ENCODE measurements around the gene CNMD. TPM values are rescaled to one million over a fixed set of nuclear protein-coding genes. Genes with fewer than 3 reads are reported as not detected.

Gene CNMD
- total and polyA plus RNA-seq, 2 of the 4 experiments (the other 2 are of a cell fraction), result not detected

DNA sequence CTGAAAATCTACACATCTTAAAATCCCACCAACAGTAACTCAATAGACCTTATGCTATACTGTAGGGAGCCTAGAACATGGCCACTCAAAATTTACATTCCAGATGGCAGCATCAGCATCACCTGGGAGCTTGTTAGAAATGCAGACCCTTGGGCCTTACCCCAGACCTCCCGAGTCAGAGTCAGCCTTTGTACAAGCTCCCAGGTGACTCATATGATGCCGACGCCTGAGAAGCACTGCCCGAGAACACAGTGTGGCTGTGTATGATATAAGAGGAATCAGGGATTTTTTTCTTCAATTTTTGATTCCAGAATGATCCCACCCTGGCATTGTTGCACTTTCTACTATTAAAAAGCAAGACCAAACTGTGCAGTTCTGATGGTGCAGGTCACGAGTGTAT is 35.9 kb upstream of the CNMD start:
- no peaks in the 10 kb centered on the region for H3K79me1 ChIP-seq (ENCODE audit: low read depth in 1 of 2, low read length in 2 of 2)
- TF ChIP-seq MAFK (IDR thresholded peaks at IDR 0.05; ENCODE audit: low read depth, low read length), result no peak
- no peak for TF ChIP-seq RCOR1 (IDR thresholded peaks at IDR 0.05; ENCODE audit: insufficient replicate concordance, low read length)
- TF ChIP-seq USF2 (IDR thresholded peaks at IDR 0.05; ENCODE audit: low read depth, low read length), result no peak
- no peak for TF ChIP-seq RFX5 (IDR thresholded peaks at IDR 0.05; ENCODE audit: low read depth, low read length)
- TF ChIP-seq SMC3 (IDR thresholded peaks at IDR 0.05; ENCODE audit: low read depth, low read length), result no peak
- TF ChIP-seq FOS (IDR thresholded peaks at IDR 0.05; ENCODE audit: low read depth, low read length), result no peak
- TF ChIP-seq CHD1 (IDR thresholded peaks at IDR 0.05; ENCODE audit: low read depth, low read length), result no peak
- TF ChIP-seq, protein P1, sequence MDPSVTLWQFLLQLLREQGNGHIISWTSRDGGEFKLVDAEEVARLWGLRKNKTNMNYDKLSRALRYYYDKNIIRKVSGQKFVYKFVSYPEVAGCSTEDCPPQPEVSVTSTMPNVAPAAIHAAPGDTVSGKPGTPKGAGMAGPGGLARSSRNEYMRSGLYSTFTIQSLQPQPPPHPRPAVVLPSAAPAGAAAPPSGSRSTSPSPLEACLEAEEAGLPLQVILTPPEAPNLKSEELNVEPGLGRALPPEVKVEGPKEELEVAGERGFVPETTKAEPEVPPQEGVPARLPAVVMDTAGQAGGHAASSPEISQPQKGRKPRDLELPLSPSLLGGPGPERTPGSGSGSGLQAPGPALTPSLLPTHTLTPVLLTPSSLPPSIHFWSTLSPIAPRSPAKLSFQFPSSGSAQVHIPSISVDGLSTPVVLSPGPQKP (IDR thresholded peaks at IDR 0.05; ENCODE audit: borderline replicate concordance, low read depth, low read length), result no peak
- no peak for TF ChIP-seq MAZ (IDR thresholded peaks at IDR 0.05; ENCODE audit: borderline replicate concordance, low read depth, low read length)
- TF ChIP-seq NFE2L2 (IDR thresholded peaks at IDR 0.05; ENCODE audit: low read depth, low read length), result no peak
- no peak for TF ChIP-seq RAD21 (IDR thresholded peaks at IDR 0.05; ENCODE audit: low read length)
- no peak for TF ChIP-seq CTCF (conservative IDR thresholded peaks at IDR 0.05; ENCODE audit: low read depth, low read length)
- TF ChIP-seq POLR2A (IDR thresholded peaks at IDR 0.05; ENCODE audit: low read depth, low read length), result no peak
- no peak for TF ChIP-seq MXI1 (IDR thresholded peaks at IDR 0.05; ENCODE audit: borderline replicate concordance, low read depth, low read length)
- TF ChIP-seq BHLHE40 (IDR thresholded peaks at IDR 0.05; ENCODE audit: low read depth, low read length), result no peak
- no peak for TF ChIP-seq CEBPB (IDR thresholded peaks at IDR 0.05; ENCODE audit: low read depth, low read length)
- no peaks in the 10 kb centered on the region for H4K20me1 ChIP-seq (ENCODE audit: insufficient read depth, low read length)
- BruUV-seq (replicated peaks), result no TSS peak
- no peaks in the 10 kb centered on the region for H3K27me3 ChIP-seq (ENCODE audit: control insufficient read depth, insufficient read depth, low read length)
- WGBS, 2 experiments (ENCODE audit: extremely low coverage in 2 of 2, insufficient read length in 1 of 2), result no CpG with 5 or more reads among the region's 5 CpGs
- no peak overlapping the region for H3K27ac ChIP-seq (ENCODE audit: insufficient read depth, low read length)
- in situ Hi-C loops (cut with MboI; ENCODE audit: low sequenced_read_pairs), result no loop called here
- dilution Hi-C loops (cut with HindIII; ENCODE audit: low sequenced_read_pairs, unreplicated experiment), result no loop called here
- CTCF ChIA-PET, result no interaction called here
- H2BK15ac ChIP-seq (ENCODE audit: low read depth, low read length), result no peak overlapping the region
- no peak overlapping the region for H3K23ac ChIP-seq (ENCODE audit: low read depth, low read length)
- no peak overlapping the region for H4K5ac ChIP-seq (ENCODE audit: low read depth, low read length)
- H2AK5ac ChIP-seq (ENCODE audit: low read depth, low read length), result no peak overlapping the region
- intact Hi-C loops (cut with micrococcal nuclease), result no loop called here
- no peak overlapping the region for H3K9ac ChIP-seq (ENCODE audit: low read depth, low read length)
- H3K4me1 ChIP-seq (ENCODE audit: control insufficient read depth, insufficient read depth, low read length), result no peaks in the 10 kb centered on the region
- H3K36me3 ChIP-seq (ENCODE audit: control insufficient read depth, insufficient read depth, low read length), result no peaks in the 10 kb centered on the region
- no peak overlapping the region for H3K4me2 ChIP-seq (ENCODE audit: low read depth, low read length)
- H2BK5ac ChIP-seq (ENCODE audit: low read depth, low read length, poor library complexity, severe bottlenecking), result no peak overlapping the region
- H2AFZ ChIP-seq (replicated peaks; ENCODE audit: low read length, poor library complexity), result no peak overlapping the region
- no peak overlapping the region for H3K4me3 ChIP-seq (ENCODE audit: insufficient read depth, low read depth, low read length)
- H3K4ac ChIP-seq (ENCODE audit: low read depth, low read length), result no peak overlapping the region
- H2AK9ac ChIP-seq (replicated peaks; ENCODE audit: low read depth, low read length, poor library complexity), result no peak overlapping the region
- H3K9me1 ChIP-seq (ENCODE audit: insufficient read depth, low read length), result no peaks in the 10 kb centered on the region
- ATAC-seq (ENCODE audit: low read depth) (no peak), DNase-seq (no peak)
- POLR2A ChIA-PET (ENCODE audit: unreplicated experiment), result no interaction called here
- H3K56ac ChIP-seq (ENCODE audit: extremely low read depth, insufficient read depth, low read length), result no peak overlapping the region
- H3K18ac ChIP-seq (ENCODE audit: low read depth, low read length), result no peak overlapping the region
- H4K8ac ChIP-seq (ENCODE audit: low read depth in 2 of 2, low read length in 2 of 2), result no peak overlapping the region
- no peak overlapping the region for H2BK20ac ChIP-seq (ENCODE audit: low read depth, low read length)
- no peaks in the 10 kb centered on the region for H3K9me3 ChIP-seq (ENCODE audit: control insufficient read depth, insufficient read depth, low read length)
- H3K14ac ChIP-seq (replicated peaks; ENCODE audit: low read depth, low read length), result no peak overlapping the region
- H4K91ac ChIP-seq (ENCODE audit: insufficient read depth, low read depth, low read length), result no peak overlapping the region
- H2BK120ac ChIP-seq (ENCODE audit: low read depth, low read length), result no peak overlapping the region
